GM18909 (cell line): ENCODE measurements around the gene STEAP1B.
"Not testable (repeated sequence)": the region's sequence is repeated elsewhere in the genome, so short reads cannot be mapped to it uniquely, and the experiment has no call there.

ENCODE experiments used
- ATAC-seq: cut with Tn5 transposase; IDR thresholded peaks from one replicate; pipeline ENCODE4 v1.9.1; 2021; ENCODE audit warnings: mild to moderate bottlenecking; ENCODE audit not compliant: unreplicated experiment, poor library complexity

The STEAP1B gene

GRCh38 chr7:22464299-22464698, 35.7 kb downstream of the STEAP1B start:
- ATAC-seq: no peak

GRCh38 chr7:22460363-22460988, 39.5 kb downstream of the STEAP1B start:
- ATAC-seq: no peak

- ATAC-seq: no peak
Observed at GRCh38 chr7:22457471-22457870, 42.5 kb downstream of the STEAP1B start.

GRCh38 chr7:22454446-22454845, 45.5 kb downstream of the STEAP1B start:
- ATAC-seq: no peak

GRCh38 chr7:22452960-22453558, 46.9 kb downstream of the STEAP1B start:
- no peak for ATAC-seq

- peak; percentile 26 for ATAC-seq
Observed at GRCh38 chr7:22452142-22452959, 47.6 kb downstream of the STEAP1B start.

GRCh38 chr7:22450013-22450412, 50.0 kb downstream of the STEAP1B start:
- not testable (repeated sequence) for ATAC-seq

- peak; percentile 76 for ATAC-seq
Observed at GRCh38 chr7:22447762-22448161, 52.2 kb downstream of the STEAP1B start.

GRCh38 chr7:22447008-22447407, 53.0 kb downstream of the STEAP1B start:
- ATAC-seq: peak; percentile 31

- no peak for ATAC-seq
Observed at GRCh38 chr7:22445853-22446252, 54.1 kb downstream of the STEAP1B start.

GRCh38 chr7:22445140-22445743, 54.7 kb downstream of the STEAP1B start:
- no peak for ATAC-seq

GRCh38 chr7:22444181-22444971, 55.6 kb downstream of the STEAP1B start:
- no peak for ATAC-seq

GRCh38 chr7:22443370-22444180, 56.4 kb downstream of the STEAP1B start:
- ATAC-seq: no peak

- ATAC-seq: no peak
Observed at GRCh38 chr7:22442882-22443369, 57.1 kb downstream of the STEAP1B start.

- ATAC-seq: no peak
Observed at GRCh38 chr7:22442187-22442881, 57.7 kb downstream of the STEAP1B start.

- no peak for ATAC-seq
Observed at GRCh38 chr7:22441157-22441556, 58.8 kb downstream of the STEAP1B start.

- peak; percentile 68 for ATAC-seq
Observed at GRCh38 chr7:22438994-22439393, 61.0 kb downstream of the STEAP1B start.

- not testable (repeated sequence) for ATAC-seq
Observed at GRCh38 chr7:22436552-22436951, 63.4 kb downstream of the STEAP1B start.

- no peak for ATAC-seq
Observed at GRCh38 chr7:22435720-22436119, 64.3 kb downstream of the STEAP1B start.
